T-helper 1 cell treated with Interleukin-12 subunit alpha and Interleukin-12 subunit beta and Interleukin-4 antibody, amounts not matched to agents 30 μg/mL and 1 μg/mL, for 36 hours (primary cell): ENCODE data around the gene MPRIP.
"Not testable (repeated sequence)": the region's sequence is repeated elsewhere in the genome, so short reads cannot be mapped to it uniquely, and the experiment has no call there.

ENCODE experiments used
- H3K27ac Mint-ChIP-seq: one replicate; pipeline ENCODE4 v1.8.0; 2021; ENCODE audit warnings: mild to moderate bottlenecking, mixed read lengths
- H3K27me3 Mint-ChIP-seq: one replicate; pipeline ENCODE4 v1.8.0; 2021; ENCODE audit warnings: low read depth, mixed read lengths
- H3K36me3 Mint-ChIP-seq: one replicate; pipeline ENCODE4 v1.8.0; 2021; ENCODE audit warnings: low read depth, mixed read lengths
- H3K4me1 Mint-ChIP-seq: one replicate; pipeline ENCODE4 v1.8.0; 2021; ENCODE audit warnings: low read depth, mixed read lengths
- H3K4me3 Mint-ChIP-seq: one replicate; pipeline ENCODE4 v1.8.0; 2021; ENCODE audit warnings: mild to moderate bottlenecking, moderate library complexity, mixed read lengths
- H3K9me3 Mint-ChIP-seq: one replicate; pipeline ENCODE4 v1.8.0; 2021; ENCODE audit warnings: mixed read lengths

MPRIP gene

DNA sequence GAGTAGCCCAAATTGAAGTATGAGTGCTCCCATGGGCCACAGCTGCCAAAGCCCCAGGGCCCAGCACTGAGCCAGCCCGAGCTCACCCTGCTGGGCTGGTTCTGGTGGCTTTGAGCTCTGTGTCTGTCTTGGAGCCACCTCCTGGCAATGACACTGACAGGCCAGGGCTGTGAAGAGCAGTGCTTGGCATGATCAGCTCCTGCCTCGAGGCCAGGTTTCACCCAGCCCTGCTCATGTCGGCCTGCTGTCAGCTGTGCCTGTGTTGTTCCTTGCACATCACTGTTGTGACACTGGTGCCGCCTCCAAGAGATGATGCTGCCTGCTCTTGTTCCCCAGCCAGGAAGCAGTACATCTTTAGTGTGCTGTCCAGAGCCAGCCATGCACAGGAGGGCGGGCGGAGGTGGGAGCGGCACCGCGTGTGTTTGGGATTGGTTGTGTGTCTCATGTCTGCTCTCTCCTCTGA is 137.9 kb downstream of the MPRIP start:
- Mint-ChIP-seq H3K4me1 (peaks cover 72% of the 10 kb centered on the region), H3K4me3 (peak overlapping the region; percentile 85), H3K9me3 (no peaks in the 10 kb centered on the region), H3K27ac (peak overlapping the region; percentile 98), H3K27me3 (no peaks in the 10 kb centered on the region), H3K36me3 (peaks cover 70% of the 10 kb centered on the region)

DNA sequence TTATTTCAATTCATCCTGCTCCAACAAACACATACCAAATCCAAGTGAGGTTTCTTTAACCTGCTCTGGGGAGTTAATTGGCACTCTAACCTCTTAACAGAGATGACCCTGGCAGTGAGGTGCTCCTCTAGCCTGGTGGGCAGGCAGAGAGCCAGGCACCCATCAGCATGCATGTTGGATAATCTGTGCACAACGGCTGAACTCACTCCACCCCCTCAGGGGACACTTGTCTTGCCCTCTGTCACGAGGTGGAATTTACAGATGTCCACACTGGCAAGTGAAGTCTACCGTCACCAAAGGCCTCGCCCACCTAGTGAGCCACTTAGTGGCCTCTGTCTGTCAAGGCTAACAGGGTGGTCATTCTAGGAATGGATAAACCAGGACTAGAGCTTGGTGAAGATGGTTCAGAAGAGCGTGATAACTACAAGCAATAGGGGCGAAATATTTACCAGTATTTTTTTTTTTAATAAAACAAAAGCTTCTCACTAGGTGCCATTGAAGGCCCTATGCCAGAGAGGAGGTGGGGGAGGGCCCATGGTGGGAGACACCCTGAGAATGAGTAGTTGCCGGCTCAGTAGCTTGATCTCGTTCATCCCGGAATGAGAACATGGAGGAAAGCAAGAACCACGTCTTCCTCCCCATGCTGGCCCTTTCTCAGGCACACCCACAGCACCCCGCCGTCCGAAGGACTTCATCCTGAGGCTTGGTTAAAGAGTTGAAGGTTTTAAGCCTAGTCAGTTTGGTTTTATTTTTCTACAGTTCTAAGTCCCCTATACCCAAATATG is 138.7 kb downstream of the MPRIP start:
- H3K4me3 Mint-ChIP-seq = peak overlapping the region; percentile 85
- peaks cover 77% of the 10 kb centered on the region for H3K4me1 Mint-ChIP-seq
- H3K36me3 Mint-ChIP-seq = peaks cover 75% of the 10 kb centered on the region
- H3K27ac Mint-ChIP-seq = peak overlapping the region; percentile 98
- H3K27me3 Mint-ChIP-seq = no peaks in the 10 kb centered on the region
- H3K9me3 Mint-ChIP-seq = no peaks in the 10 kb centered on the region

DNA sequence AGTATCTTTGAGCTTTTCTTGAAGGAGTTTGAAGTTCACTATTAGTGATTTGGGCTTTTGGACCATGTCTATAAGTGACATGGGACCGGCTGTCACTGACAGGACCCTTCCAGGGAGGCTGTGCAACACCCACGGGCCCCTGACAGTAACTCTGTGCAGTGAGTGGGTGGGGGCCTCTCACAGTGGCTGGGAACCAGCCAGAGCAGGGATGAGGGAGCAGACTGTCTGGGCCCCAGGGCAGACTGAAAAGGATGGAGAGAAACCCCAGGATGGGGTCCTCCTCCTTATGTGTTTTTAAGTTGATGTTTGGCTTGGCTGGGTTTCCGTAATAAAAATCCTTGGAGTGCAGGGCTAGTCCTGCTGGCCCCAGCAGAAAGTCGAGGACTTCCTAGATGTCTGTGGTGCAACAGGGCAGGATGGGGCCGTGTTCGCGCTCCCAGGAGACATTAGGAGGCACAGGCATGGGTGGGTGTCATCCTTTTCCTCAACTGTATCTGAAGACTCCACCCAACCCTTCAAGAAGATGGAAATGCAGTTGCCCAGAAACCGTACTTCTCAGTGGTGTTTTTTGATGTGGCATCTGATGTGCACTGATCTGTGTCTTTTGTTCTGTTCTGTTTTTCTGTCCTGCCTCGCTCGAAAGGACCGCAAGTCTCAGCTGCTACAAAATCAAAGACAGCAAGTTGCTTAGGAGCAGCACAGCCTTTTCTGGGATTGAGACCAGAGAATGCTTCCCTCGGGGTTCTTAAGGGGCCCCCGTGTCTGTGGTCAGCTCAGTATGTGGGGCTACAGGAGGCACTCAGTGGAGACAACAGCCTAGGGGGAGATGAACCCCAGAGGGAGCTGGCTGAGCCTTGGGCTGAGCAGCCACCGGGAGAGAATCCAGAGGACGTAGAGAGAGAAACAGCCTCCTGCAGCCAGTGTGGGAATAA is 139.7 kb downstream of the MPRIP start:
- H3K4me3 Mint-ChIP-seq = peak overlapping the region; percentile 85
- no peaks in the 10 kb centered on the region for H3K27me3 Mint-ChIP-seq
- H3K36me3 Mint-ChIP-seq = peaks cover 73% of the 10 kb centered on the region
- peaks cover 76% of the 10 kb centered on the region for H3K4me1 Mint-ChIP-seq
- H3K9me3 Mint-ChIP-seq = no peaks in the 10 kb centered on the region
- peak overlapping the region; percentile 98 for H3K27ac Mint-ChIP-seq

DNA sequence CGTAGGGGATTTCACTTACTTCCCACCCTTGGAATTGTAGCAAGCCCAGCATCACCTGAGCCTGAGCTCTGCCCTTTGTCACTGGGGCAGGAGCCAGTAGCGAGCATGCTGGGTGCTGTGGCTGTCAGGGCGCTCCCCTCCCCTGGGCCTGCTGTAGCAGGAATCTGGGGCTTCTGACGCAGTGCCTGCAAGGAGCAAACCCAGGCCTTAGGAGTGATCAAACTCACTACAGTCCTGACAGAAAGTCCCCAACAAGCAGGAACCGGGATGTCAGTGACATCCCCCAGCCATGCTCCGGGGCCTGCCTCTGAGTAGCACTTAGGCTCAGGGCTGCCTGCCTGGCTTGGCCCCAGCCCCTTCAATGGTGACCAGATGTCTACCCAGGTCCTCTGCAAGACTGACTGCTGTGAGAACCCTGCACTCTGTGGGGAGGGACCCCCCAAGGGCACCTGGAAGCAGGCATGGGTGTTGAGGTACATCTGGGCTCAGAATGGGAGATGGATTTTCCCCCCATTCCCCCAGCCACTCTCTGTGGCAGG is 140.4 kb downstream of the MPRIP start:
- Mint-ChIP-seq H3K36me3 (peaks cover 66% of the 10 kb centered on the region), H3K9me3 (no peaks in the 10 kb centered on the region), H3K27me3 (no peaks in the 10 kb centered on the region), H3K27ac (peak overlapping the region; percentile 98), H3K4me1 (peaks cover 72% of the 10 kb centered on the region), H3K4me3 (peak overlapping the region; percentile 85)

DNA sequence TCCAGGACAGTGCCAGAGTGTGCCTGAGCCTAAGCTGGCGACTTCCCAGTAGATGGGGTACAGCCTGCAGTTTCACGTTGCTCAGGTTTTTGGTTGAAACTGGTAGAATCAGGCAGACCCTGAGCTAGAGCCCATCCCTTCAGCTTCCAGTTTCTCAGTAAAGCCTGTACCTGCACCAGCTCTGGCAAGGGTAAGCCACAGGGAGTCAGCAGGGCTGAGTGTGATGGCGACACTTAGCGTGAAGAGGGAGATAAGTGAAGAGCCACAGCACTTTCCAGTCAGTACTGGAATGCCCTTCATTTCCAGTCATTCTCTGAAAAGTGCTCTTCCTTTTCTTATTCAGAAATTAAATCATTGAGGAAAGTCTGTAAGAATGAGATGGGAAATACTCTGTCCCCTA is 141.5 kb downstream of the MPRIP start:
- Mint-ChIP-seq H3K4me3 (peak overlapping the region; percentile 72), H3K27ac (peak overlapping the region; percentile 93), H3K27me3 (no peaks in the 10 kb centered on the region), H3K4me1 (peaks cover 67% of the 10 kb centered on the region), H3K36me3 (peaks cover 63% of the 10 kb centered on the region), H3K9me3 (no peaks in the 10 kb centered on the region)

DNA sequence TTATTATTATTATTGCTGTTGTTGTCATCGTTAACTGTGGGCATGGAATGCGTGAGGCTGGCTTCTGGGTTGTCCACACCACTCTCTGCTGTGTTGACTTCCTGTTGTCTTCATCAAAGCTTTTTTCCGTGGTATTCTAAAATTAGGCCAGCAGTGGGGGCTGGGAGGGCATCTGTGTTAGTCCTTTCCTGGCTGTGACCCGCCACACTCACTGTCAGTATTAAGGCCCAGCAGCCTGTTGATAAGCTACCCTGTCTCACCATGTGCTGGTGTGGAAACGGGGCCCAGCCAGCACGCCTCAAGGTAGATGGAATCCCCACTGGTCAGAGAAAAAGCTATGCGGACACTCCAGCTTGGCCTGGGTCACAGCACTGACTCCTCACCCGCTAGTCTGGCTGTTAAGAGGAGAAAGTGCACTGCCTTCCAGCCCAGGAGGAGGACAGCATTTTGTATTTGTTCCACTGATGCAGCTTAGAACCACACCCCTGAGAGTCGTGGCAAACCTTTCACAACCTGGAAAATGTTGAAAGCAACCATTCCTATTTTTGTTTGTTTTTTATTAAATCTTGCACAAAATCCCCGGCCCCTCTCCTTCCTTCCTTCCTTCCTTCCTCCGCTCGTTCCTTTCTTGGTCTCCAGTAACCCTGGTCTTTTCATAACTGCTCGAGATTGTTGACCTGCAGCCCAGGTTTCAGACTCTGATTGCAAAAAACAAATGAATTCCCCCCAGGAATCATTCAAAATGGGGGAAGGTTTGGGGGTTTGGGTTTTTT is 142.9 kb downstream of the MPRIP start:
- peak overlapping the region; percentile 93 for H3K27ac Mint-ChIP-seq
- H3K9me3 Mint-ChIP-seq, H3K27me3 Mint-ChIP-seq: not testable (repeated sequence)
- peaks cover 57% of the 10 kb centered on the region for H3K36me3 Mint-ChIP-seq
- H3K4me1 Mint-ChIP-seq = peaks cover 59% of the 10 kb centered on the region
- peak overlapping the region; percentile 72 for H3K4me3 Mint-ChIP-seq

DNA sequence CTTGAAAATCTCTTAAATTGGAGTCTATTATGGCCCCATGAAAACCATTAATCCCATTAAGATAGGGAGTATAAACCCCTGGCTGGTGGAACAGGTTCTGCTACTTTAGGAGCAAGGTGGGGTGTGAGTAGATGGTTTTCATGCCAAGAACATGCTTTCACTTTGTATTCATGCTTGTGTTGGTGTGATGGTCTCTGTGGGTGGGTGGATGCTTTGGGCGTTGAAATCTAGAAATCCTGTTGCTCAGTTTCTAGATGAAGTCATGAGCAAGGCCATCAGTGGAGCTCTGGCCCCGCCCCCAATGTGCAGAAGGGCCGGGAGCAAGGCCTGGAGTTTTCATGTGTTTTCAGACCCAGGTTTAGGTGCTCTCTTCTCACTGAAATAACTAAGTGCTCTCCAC is 143.8 kb downstream of the MPRIP start:
- H3K36me3 Mint-ChIP-seq = peaks cover 50% of the 10 kb centered on the region
- H3K4me3 Mint-ChIP-seq = peak overlapping the region; percentile 72
- H3K9me3 Mint-ChIP-seq = no peaks in the 10 kb centered on the region
- H3K4me1 Mint-ChIP-seq = peaks cover 52% of the 10 kb centered on the region
- peak overlapping the region; percentile 93 for H3K27ac Mint-ChIP-seq
- no peaks in the 10 kb centered on the region for H3K27me3 Mint-ChIP-seq

DNA sequence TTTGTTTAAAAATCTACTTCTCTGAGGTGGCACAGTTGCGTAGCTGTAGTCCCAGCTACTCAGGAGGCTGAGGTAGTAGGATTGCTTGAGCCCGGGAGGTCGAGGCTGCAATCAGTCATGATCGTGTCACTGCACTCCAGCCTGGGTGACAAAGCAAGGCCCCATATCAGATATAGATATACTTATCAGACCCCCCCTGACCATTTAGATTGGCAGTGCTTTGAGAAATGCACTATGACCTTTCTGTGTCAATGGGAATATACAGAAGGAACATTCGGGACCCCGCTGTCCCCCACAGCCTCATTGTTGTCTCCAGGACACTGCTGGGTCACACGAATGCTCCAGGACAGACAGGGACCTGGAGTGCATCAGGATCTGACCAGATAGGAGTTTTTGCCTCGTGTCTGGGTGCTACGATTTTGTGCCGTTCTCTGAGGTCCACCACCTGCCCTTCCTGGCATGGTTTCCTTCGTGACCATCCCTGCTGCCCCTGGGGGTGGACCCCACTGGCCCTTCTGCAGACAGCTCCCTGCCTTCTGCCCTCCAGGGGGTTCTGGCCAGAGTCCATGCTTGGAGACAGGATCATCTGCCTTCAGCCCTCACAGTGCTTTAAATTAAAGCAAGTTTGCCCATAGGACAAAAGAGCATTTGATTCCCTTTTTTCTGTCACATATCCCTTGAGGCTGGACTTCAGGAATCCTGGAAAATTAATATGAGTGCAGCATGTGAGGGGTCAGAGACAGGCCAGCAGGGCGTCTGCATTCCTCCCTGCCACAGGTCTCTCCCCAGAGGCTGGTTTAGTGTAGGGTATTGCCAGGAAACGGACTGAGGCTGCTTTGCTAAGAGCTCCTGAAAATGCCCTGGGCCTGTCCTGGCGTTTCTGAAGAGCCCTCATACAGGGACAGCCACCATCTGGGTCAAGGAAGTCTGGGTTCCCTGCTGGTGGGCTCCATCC is 144.6 kb downstream of the MPRIP start:
- H3K27me3 Mint-ChIP-seq = no peaks in the 10 kb centered on the region
- H3K4me3 Mint-ChIP-seq = peak overlapping the region; percentile 17
- peak overlapping the region; percentile 93 for H3K27ac Mint-ChIP-seq
- peaks cover 43% of the 10 kb centered on the region for H3K36me3 Mint-ChIP-seq
- H3K9me3 Mint-ChIP-seq = no peaks in the 10 kb centered on the region
- H3K4me1 Mint-ChIP-seq = peaks cover 45% of the 10 kb centered on the region

DNA sequence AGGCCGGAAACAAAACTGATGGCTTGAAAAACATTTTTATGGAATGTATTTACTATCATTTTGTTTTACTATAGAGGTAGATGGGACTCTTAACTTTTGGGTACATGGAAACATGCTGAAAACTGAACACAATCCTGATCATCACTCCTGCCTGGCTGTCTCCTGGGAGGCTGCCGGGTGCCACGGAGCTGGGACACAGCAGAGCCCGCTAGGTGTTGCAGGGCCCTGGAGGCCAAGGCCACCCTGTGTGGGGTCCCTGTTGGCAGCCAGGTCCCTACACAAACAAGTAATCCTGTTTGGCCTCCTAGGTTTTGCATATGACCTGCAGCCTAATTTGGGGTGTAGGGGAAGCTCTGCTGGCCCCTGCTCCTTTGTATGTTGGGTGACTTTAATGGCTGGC is 146.3 kb downstream of the MPRIP start:
- Mint-ChIP-seq H3K9me3 (no peaks in the 10 kb centered on the region), H3K4me3 (no peak overlapping the region), H3K27ac (no peak overlapping the region), H3K36me3 (peaks cover 38% of the 10 kb centered on the region), H3K4me1 (peaks cover 37% of the 10 kb centered on the region), H3K27me3 (no peaks in the 10 kb centered on the region)

DNA sequence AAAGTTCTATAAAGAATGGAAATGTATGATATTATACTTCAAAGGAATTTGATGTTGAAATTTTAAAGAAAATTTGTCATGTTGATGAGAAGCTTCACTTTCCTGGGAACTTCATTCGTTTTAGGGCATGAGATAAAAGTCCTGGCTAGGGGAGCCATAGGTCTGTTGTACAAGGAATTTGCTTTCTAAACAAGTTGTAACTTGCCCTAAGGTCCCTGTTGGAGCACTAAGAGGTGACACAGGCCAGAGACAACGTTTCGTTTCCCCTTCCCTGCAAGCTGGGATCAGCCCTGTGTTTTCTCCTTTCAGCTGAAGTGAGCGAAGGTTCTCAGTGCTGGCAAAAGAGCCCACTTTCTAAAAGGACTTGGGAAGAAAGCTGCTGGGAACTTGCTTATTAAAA is 147.3 kb downstream of the MPRIP start:
- Mint-ChIP-seq H3K4me1 (peaks cover 27% of the 10 kb centered on the region), H3K27me3 (no peaks in the 10 kb centered on the region), H3K36me3 (peaks cover 28% of the 10 kb centered on the region), H3K9me3 (no peaks in the 10 kb centered on the region), H3K4me3 (no peak overlapping the region), H3K27ac (no peak overlapping the region)

DNA sequence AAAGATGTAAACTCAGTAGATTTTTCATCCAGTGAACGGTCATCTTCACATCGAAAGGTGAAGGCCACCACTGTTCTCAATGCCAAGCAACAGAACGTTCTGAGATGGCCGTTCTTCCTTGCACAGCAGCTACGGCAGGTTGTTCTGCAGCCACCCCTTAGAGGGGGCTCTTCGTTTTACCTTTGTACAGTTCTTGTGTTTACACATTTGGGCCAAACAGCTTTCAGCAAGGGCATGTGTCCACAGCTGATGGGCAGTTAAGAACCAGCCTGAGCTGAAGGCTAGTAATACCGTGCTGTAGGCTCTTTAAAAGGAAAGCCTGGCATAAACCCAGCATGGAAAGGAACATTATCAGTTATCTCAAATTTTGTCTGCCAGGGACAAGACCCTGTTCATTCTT is 147.9 kb downstream of the MPRIP start:
- Mint-ChIP-seq H3K36me3 (peaks cover 22% of the 10 kb centered on the region), H3K9me3 (no peaks in the 10 kb centered on the region), H3K4me3 (no peak overlapping the region), H3K4me1 (peaks cover 21% of the 10 kb centered on the region), H3K27ac (no peak overlapping the region), H3K27me3 (no peaks in the 10 kb centered on the region)

DNA sequence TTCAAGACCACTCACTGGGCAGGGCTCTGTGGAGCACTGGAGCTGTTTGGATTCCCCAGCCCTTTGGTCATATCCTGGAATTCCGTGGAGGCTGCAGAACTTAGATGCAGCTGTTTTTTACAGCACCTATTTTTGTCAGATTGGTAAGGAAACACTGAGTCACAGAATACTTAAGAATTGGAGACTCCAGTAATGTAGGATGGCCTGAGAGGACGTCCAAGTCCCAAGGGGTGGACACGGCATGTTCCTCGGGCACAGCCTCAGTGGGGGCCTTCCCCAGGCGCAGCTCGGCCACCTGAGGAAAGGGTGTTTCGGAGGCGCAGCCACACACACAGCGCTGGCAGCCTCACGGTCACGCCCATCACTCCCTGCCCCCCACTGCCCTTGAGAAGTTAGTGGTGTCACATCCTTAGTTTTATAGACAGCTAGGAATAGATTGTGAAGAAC is 149.1 kb downstream of the MPRIP start:
- Mint-ChIP-seq H3K4me3 (no peak overlapping the region), H3K27ac (no peak overlapping the region), H3K27me3 (no peaks in the 10 kb centered on the region), H3K4me1 (peaks cover 9% of the 10 kb centered on the region), H3K9me3 (no peaks in the 10 kb centered on the region), H3K36me3 (peaks cover 10% of the 10 kb centered on the region)

DNA sequence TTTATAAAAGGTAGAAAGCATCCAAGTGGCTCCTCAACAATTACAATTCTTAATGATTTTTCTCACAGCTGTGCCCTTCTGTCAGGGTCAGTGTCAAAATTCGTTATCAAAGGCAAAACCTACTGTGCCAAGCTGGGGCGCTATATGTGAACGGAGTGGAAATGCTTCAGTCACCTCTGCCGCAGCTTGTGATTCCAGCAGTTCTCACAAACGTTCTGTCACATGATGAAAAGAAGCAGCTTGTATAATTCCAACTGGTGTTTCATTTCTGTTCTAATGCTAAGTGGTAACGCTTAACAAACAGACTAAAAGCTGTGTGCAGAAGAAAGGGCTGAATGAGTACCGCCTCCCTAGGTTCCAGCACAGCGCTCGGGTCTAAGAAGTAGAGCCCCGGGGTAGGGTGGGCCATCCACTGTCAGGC is 149.7 kb downstream of the MPRIP start:
- H3K27ac Mint-ChIP-seq = no peak overlapping the region
- H3K36me3 Mint-ChIP-seq = peaks cover 8% of the 10 kb centered on the region
- H3K4me1 Mint-ChIP-seq = peaks cover 9% of the 10 kb centered on the region
- no peak overlapping the region for H3K4me3 Mint-ChIP-seq
- H3K9me3 Mint-ChIP-seq = no peaks in the 10 kb centered on the region
- H3K27me3 Mint-ChIP-seq = no peaks in the 10 kb centered on the region
